B cell (primary cell): ENCODE results near the gene C1QTNF6. TPM values are rescaled to one million over a fixed set of nuclear protein-coding genes. Genes with fewer than 3 reads are reported as not detected.

Experiments used
- ATAC-seq: fragments of 200-7000 bp; cut with Tn5 transposase; one replicate; pipeline ENCODE4 v1.10.0; 2021; ENCODE audit warnings: low read depth, mild to moderate bottlenecking, moderate number of reproducible peaks, moderate library complexity
- CTCF ChIA-PET: fragments of 350-600 bp; sonication (Branson Sonifier 250); formaldehyde crosslinking; loops from one replicate; lab custom pipeline; 2021; ENCODE audit warnings: antibody characterized with exemption, inconsistent platforms; lab: Charles Lee
- POLR2A ChIA-PET: fragments of 350-600 bp; sonication (Branson Sonifier 250); formaldehyde crosslinking; loops from one replicate; lab custom pipeline; 2021; ENCODE audit warnings: antibody characterized with exemption; lab: Charles Lee
- DNase-seq: peaks from one replicate; pipeline ENCODE4 v3.0.0; 2013
- H2AFZ ChIP-seq: 2 replicates; pipeline ENCODE4 v1.6.1; 2012; ENCODE audit warnings: mild to moderate bottlenecking, low read depth, low read length; ENCODE audit not compliant: insufficient read depth, poor library complexity, severe bottlenecking
- H3K27ac ChIP-seq, 2 donors: 1 replicate in 1 of 2; 2 replicates in 1 of 2; pipeline ENCODE4 v1.5.1; 2012 to 2013; ENCODE audit warnings: low read length in 2 of 2, mild to moderate bottlenecking in 2 of 2, moderate library complexity in 1 of 2
- H3K27me3 ChIP-seq, 4 experiments: fragments of 200-600 bp in 1 of 4; sonication (generic) in 1 of 4; replicated peaks in 1 of 4; 1 replicate in 2 of 4; 2 replicates in 2 of 4; pipeline versions ENCODE4 v1.6.1 to v1.7.0; 2013 to 2016; ENCODE audit warnings: low read length in 3 of 4, mild to moderate bottlenecking in 2 of 4, mixed read lengths in 1 of 4, moderate library complexity in 1 of 4; ENCODE audit not compliant: insufficient read depth in 4 of 4, control insufficient read depth in 3 of 4; ENCODE audit errors: control extremely low read depth in 1 of 4
- H3K36me3 ChIP-seq, 2 experiments: replicated peaks in 1 of 2; 1 replicate in 1 of 2; 2 replicates in 1 of 2; pipeline versions ENCODE4 v1.6.1 to v1.7.1; 2013; ENCODE audit warnings: low read length in 1 of 2; ENCODE audit not compliant: insufficient read depth in 2 of 2, control insufficient read depth in 1 of 2; ENCODE audit errors: control extremely low read depth in 1 of 2, extremely low read depth in 1 of 2
- H3K4me1 ChIP-seq, 2 donors: fragments of 200-600 bp in 1 of 2; sonication (generic) in 1 of 2; 1 replicate in 1 of 2; 2 replicates in 1 of 2; pipeline versions ENCODE4 v1.5.1 to v1.6.1; 2013 to 2017; ENCODE audit warnings: low read length in 2 of 2; ENCODE audit not compliant: control insufficient read depth in 2 of 2, insufficient read depth in 2 of 2
- H3K4me2 ChIP-seq: replicated peaks from 2 replicates; pipeline ENCODE3; 2012; ENCODE audit warnings: mild to moderate bottlenecking, low read depth, low read length; ENCODE audit not compliant: poor library complexity, severe bottlenecking
- H3K4me3 ChIP-seq, 5 experiments: fragments of 200-600 bp in 1 of 5; sonication (generic) in 1 of 5; 1 replicate in 3 of 5; 2 replicates in 2 of 5; pipeline versions ENCODE4 v1.5.1 to v1.7.0; 2011 to 2016; ENCODE audit warnings: low read length in 4 of 5, mild to moderate bottlenecking in 4 of 5, low read depth in 2 of 5, control low read depth in 1 of 5, moderate library complexity in 1 of 5; ENCODE audit not compliant: insufficient read depth in 1 of 5; ENCODE audit errors: control extremely low read depth in 1 of 5, extremely low read depth in 1 of 5
- H3K79me2 ChIP-seq: fragments of 200-600 bp; sonication (generic); one replicate; pipeline ENCODE4 v1.6.0; 2016; ENCODE audit warnings: low read length; ENCODE audit not compliant: control insufficient read depth, insufficient read depth
- H3K9ac ChIP-seq: fragments of 200-600 bp; sonication (generic); 2 replicates; pipeline ENCODE4 v1.6.1; 2017; ENCODE audit warnings: mild to moderate bottlenecking, low read length, moderate library complexity
- H3K9me3 ChIP-seq, 3 donors: one replicate each; pipeline versions ENCODE4 v1.6.1 to v1.7.1; 2013; ENCODE audit warnings: low read length in 2 of 3; ENCODE audit not compliant: control insufficient read depth in 2 of 3, insufficient read depth in 1 of 3; ENCODE audit errors: control extremely low read depth in 1 of 3
- H4K20me1 ChIP-seq: 2 replicates; pipeline ENCODE4 v1.6.0; 2012; ENCODE audit warnings: mild to moderate bottlenecking, low read length; ENCODE audit not compliant: insufficient read depth, control insufficient read depth, poor library complexity, severe bottlenecking
- H3K27ac Mint-ChIP-seq: one replicate; pipeline ENCODE4 v1.8.0; 2021; ENCODE audit warnings: mixed read lengths
- H3K27me3 Mint-ChIP-seq: one replicate; pipeline ENCODE4 v1.8.0; 2021; ENCODE audit warnings: mixed read lengths
- H3K4me1 Mint-ChIP-seq: one replicate; pipeline ENCODE4 v1.8.0; 2021; ENCODE audit warnings: mixed read lengths
- H3K4me3 Mint-ChIP-seq: one replicate; pipeline ENCODE4 v1.8.0; 2021; ENCODE audit warnings: mixed read lengths
- H3K9me3 Mint-ChIP-seq: one replicate; pipeline ENCODE4 v1.8.0; 2022; ENCODE audit warnings: mixed read lengths; ENCODE audit not compliant: insufficient read depth
- CTCF ChIP-seq: fragments of 200-600 bp; IDR thresholded peaks from one replicate; pipeline ENCODE4 v1.8.0; 2022; ENCODE audit warnings: antibody characterized with exemption, mild to moderate bottlenecking
- EZH2 ChIP-seq: IDR thresholded peaks from 2 replicates; pipeline ENCODE4 v1.6.1; 2012; ENCODE audit warnings: borderline replicate concordance, low read depth, mild to moderate bottlenecking, moderate library complexity, low read length; ENCODE audit not compliant: insufficient read depth, poor library complexity, severe bottlenecking
- WGBS: methylation state at CpG from one replicate; pipeline ENCODE4 v1.1.5; 2013; ENCODE audit warnings: missing lambda C conversion rate; ENCODE audit not compliant: insufficient coverage; 5-methylcytosine and 5-hydroxymethylcytosine counted together
- intact Hi-C: fragments of 100-400 bp; cut with micrococcal nuclease; formaldehyde crosslinking; loops from one replicate; pipeline ENCODE4 v1.10.0; 2022
- polyA plus RNA-seq: library from polyadenylated mRNA; depleted of rRNA; stranded (reverse); fragments of >200 nt; gene quantifications from 2 replicates; pipeline ENCODE4 v1.2.3, GENCODE V29; 2012
- total RNA-seq, 2 donors: library from RNA; stranded (reverse); fragments of 120-200 nt in 1 of 2; gene quantifications; 1 replicate in 1 of 2; 2 replicates in 1 of 2; pipeline versions ENCODE4 v1.2.3 to v1.2.4, GENCODE V29; 2013 to 2022

Gene C1QTNF6
- total and polyA plus RNA-seq, 2 donors (not counting 1 experiment from before 2014, with no cell fraction given): 18.5 to 33.9 TPM

DNA sequence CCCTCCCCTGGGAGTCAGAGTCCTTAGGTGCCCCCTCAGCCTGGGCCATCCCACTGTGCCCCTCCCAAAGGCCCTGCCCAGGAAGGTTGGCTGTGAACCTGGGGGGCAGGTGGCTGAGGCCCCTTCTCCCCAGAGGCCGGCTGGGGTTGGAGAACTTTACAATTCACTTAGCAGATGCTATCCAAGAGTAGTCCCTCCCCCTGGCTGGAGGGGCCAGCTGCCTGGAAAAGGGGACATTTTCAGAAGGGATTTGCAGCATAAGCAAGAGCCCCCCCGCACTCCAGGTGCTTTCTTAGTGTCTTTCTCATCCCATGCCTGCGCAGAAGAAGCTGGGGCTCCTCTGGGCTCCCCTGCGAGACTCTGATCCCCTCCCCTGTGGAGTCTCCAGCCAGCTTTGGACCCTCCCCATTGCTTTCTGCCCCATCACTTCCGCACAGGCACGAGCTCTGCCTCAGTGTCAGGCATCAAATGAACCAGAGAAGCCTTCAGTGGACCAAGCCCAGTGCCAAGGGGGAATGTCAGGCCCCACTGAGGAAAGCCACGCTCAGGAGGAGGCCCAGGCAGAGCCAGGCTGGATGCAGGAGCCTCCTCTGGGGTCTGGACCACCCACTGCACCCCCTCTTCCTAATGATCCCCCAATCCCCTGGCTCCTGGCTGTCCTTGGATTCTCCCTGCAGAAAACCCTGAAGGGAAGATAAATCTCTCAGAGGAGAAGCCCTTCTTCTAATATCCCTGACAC, 20.5 kb upstream of the C1QTNF6 start:
- TF ChIP-seq EZH2 (no peak), CTCF (no peak)
- Histone ChIP-seq H2AFZ (no peak overlapping the region), H3K9ac (no peak overlapping the region), H3K9me3 (no peaks in the 10 kb centered on the region), H3K4me2 (no peak overlapping the region), H3K4me1 (peaks cover 0 to 6% of the 10 kb centered on the region in 2 donors), H3K27me3 (no peaks in the 10 kb centered on the region), H3K27ac (no peak overlapping the region), H3K36me3 (no peaks in the 10 kb centered on the region), H3K4me3 (no peak overlapping the region), H3K79me2 (no peaks in the 10 kb centered on the region), H4K20me1 (no peaks in the 10 kb centered on the region)
- no peak overlapping the region for H3K4me3 Mint-ChIP-seq
- no peaks in the 10 kb centered on the region for H3K27me3 Mint-ChIP-seq
- intact Hi-C loops: no loop called here
- WGBS: 98% methylated on average over 6 of the region's 7 CpGs
- ChIA-PET CTCF (interaction anchor here (0.9 to 2.1 kb wide), 2 partner anchors 9 to 52 kb away, joined by 4 to 8 read pairs; no protein-coding TSS in a partner anchor), POLR2A (no interaction called here)
- DNase-seq (no peak), ATAC-seq (no peak)
- H3K27ac Mint-ChIP-seq: no peak overlapping the region
- H3K9me3 Mint-ChIP-seq: no peaks in the 10 kb centered on the region
- peaks cover 2% of the 10 kb centered on the region for H3K4me1 Mint-ChIP-seq

- Histone ChIP-seq H2AFZ (no peak overlapping the region), H3K9ac (no peak overlapping the region), H3K4me3 (no peak overlapping the region), H3K9me3 (no peaks in the 10 kb centered on the region), H4K20me1 (no peaks in the 10 kb centered on the region), H3K36me3 (no peaks in the 10 kb centered on the region), H3K79me2 (no peaks in the 10 kb centered on the region), H3K4me1 (peaks cover 0 to 6% of the 10 kb centered on the region in 2 donors), H3K27me3 (no peaks in the 10 kb centered on the region), H3K4me2 (no peak overlapping the region), H3K27ac (no peak overlapping the region)
- ChIA-PET CTCF (no interaction called here), POLR2A (no interaction called here)
- H3K4me3 Mint-ChIP-seq: no peak overlapping the region
- no peak overlapping the region for H3K27ac Mint-ChIP-seq
- no peaks in the 10 kb centered on the region for H3K27me3 Mint-ChIP-seq
- peaks cover 2% of the 10 kb centered on the region for H3K4me1 Mint-ChIP-seq
- ATAC-seq (no peak), DNase-seq (no peak)
- intact Hi-C loops: no loop called here
- TF ChIP-seq CTCF: no peak
- TF ChIP-seq EZH2: no peak
- 83% methylated on average over 1 of the region's 7 CpGs for WGBS
- H3K9me3 Mint-ChIP-seq: no peaks in the 10 kb centered on the region
These were observed 19.9 kb upstream of the C1QTNF6 start for GRCh38 chr22:37207981-37208380.
